ENCODE results near the gene IQGAP2.

IQGAP2 gene

GRCh38 chr5:76445830-76446229, 42.7 kb downstream of the IQGAP2 start:
- Mint-ChIP-seq H3K9me3 (no peaks in the 10 kb centered on the region), H3K4me1 (peaks cover 26% of the 10 kb centered on the region), H3K27me3 (no peaks in the 10 kb centered on the region), H3K4me3 (no peak overlapping the region), H3K27ac (peak overlapping the region in 1 of 2 donors; percentile 13)
- ATAC-seq (no peak), DNase-seq (no peak)

DNA sequence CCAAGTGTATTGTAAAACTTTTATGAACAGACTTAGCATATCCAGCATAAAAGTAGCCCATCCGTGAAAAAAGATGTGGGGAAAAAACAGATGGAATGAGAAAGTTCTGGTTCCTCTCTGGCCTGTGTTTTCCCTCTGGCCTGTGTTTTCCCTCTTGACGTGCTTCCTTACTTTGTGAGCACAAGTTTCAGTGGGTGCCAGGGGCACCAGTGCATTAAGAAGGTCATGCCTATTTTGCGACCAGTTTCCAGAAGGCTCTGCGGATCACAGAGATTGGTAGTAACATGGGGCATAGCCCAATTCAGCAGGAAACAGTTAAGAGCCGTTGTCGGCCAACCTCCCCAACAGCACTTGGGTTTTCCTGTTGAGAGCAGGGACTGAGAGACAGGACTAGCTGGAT, 43.7 kb downstream of the IQGAP2 start:
- H3K9me3 Mint-ChIP-seq: no peaks in the 10 kb centered on the region
- H3K27ac Mint-ChIP-seq: no peak overlapping the region
- DNase-seq (no peak), ATAC-seq (no peak)
- H3K27me3 Mint-ChIP-seq: no peaks in the 10 kb centered on the region
- no peak overlapping the region for H3K4me3 Mint-ChIP-seq
- H3K4me1 Mint-ChIP-seq: peaks cover 34% of the 10 kb centered on the region

DNA sequence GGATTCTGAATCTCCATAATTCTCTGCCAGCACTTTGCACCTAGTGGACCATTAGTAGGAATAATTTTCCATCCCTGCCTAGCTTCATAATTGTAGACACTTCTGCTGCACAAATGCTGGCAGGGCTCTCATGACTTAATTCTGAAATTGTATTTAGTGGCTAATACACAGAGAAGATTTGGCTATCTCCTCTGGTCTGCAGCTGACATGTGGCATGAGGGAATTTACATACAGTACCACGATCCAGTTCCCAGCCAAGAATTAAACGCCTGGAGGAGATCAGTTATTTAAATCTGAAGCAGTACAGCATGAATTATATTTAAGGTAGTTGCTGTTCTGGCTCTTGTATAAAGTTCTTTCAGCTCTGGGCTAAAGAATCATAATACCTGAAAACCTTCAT, 46.5 kb downstream of the IQGAP2 start:
- ATAC-seq (no peak), DNase-seq (no peak)
- H3K4me1 Mint-ChIP-seq: peaks cover 34% of the 10 kb centered on the region
- no peaks in the 10 kb centered on the region for H3K27me3 Mint-ChIP-seq
- H3K9me3 Mint-ChIP-seq: no peaks in the 10 kb centered on the region
- no peak overlapping the region for H3K4me3 Mint-ChIP-seq
- no peak overlapping the region for H3K27ac Mint-ChIP-seq

- Mint-ChIP-seq H3K27me3 (no peaks in the 10 kb centered on the region), H3K4me1 (peaks cover 34% of the 10 kb centered on the region), H3K9me3 (no peaks in the 10 kb centered on the region), H3K4me3 (no peak overlapping the region), H3K27ac (peak overlapping the region in 1 of 2 donors; percentile 36)
- ATAC-seq: no peak
- no peak for DNase-seq
These were observed 47.0 kb downstream of the IQGAP2 start for GRCh38 chr5:76450054-76450453.

GRCh38 chr5:76451031-76451701, 48.1 kb downstream of the IQGAP2 start:
- Mint-ChIP-seq H3K27me3 (no peaks in the 10 kb centered on the region), H3K4me1 (peaks cover 29% of the 10 kb centered on the region), H3K9me3 (no peaks in the 10 kb centered on the region), H3K27ac (no peak overlapping the region), H3K4me3 (no peak overlapping the region)
- ATAC-seq (no peak), DNase-seq (no peak)

GRCh38 chr5:76455531-76456133, 52.5 kb downstream of the IQGAP2 start:
- no peaks in the 10 kb centered on the region for H3K27me3 Mint-ChIP-seq
- no peak overlapping the region for H3K4me3 Mint-ChIP-seq
- ATAC-seq (no peak), DNase-seq (no peak)
- H3K4me1 Mint-ChIP-seq: peaks cover 44% of the 10 kb centered on the region
- H3K27ac Mint-ChIP-seq: no peak overlapping the region
- H3K9me3 Mint-ChIP-seq: no peaks in the 10 kb centered on the region

DNA sequence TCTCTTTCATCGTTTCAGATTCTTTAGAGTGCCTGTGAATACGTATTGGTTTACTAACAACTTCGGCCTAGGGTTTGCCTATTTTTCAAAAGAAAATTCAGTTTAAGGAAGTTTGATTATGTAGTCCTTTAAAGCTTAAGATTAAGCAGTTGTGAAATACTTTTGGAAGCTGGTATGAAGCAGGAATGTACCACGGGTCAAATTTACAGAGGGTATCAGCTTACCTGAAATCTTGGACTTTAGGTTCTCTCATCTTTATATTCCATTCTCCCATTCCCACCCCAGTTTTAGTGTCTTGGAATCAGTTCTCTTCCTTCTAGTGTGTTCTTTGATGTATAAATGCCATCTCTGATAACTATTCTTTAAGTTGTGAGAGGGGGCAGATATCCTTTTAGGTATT, 53.2 kb downstream of the IQGAP2 start:
- H3K27ac Mint-ChIP-seq: no peak overlapping the region
- no peaks in the 10 kb centered on the region for H3K27me3 Mint-ChIP-seq
- no peaks in the 10 kb centered on the region for H3K9me3 Mint-ChIP-seq
- no peak for ATAC-seq
- H3K4me3 Mint-ChIP-seq: no peak overlapping the region
- peaks cover 37% of the 10 kb centered on the region for H3K4me1 Mint-ChIP-seq
- no peak for DNase-seq

DNA sequence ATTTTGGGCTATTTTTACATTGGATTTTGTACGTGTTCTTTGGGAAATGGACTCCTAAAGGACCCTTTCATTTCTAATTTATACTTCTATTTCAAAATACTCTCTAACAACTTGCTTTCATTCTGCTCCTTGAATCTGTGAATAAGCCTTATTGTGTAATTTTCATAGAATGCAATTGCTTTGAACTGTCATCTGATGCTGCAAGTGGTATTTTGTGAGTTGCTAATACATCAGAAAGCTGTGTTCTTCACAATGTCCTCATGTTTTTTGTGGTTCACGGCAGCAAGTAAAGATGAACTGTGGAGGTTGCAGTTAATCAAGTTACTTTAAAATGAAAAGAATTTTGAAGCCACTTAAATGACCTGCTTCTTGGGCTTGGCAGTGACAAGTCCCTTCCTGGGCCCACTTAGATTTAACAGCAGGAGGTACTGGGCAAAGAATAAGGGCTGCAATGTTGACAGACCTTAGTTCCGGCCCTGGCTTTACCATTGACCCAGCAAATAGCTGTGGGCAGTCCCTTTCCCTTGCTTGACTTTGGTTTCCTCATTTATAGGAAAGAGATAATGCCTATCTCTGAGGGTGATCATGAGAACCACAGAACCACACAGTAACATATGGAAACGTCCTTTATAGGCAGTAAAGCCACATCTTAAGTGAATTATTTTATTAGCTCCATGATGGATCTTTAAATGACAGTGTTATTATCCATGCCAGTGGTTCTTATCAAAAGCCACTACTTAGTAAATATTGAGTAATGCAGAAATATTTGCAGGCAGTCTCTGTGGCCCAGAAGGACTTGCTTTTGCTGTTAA, 54.8 kb downstream of the IQGAP2 start:
- Mint-ChIP-seq H3K27ac (no peak overlapping the region), H3K27me3 (no peaks in the 10 kb centered on the region), H3K9me3 (no peaks in the 10 kb centered on the region), H3K4me1 (peaks cover 34% of the 10 kb centered on the region), H3K4me3 (no peak overlapping the region)
- DNase-seq (no peak), ATAC-seq (no peak)

GRCh38 chr5:76458486-76458830, 55.4 kb downstream of the IQGAP2 start:
- no peak for DNase-seq
- ATAC-seq: no peak
- Mint-ChIP-seq H3K27me3 (no peaks in the 10 kb centered on the region), H3K27ac (no peak overlapping the region), H3K4me1 (peaks cover 34% of the 10 kb centered on the region), H3K9me3 (no peaks in the 10 kb centered on the region), H3K4me3 (no peak overlapping the region)

GRCh38 chr5:76460104-76460503, 57.0 kb downstream of the IQGAP2 start:
- no peaks in the 10 kb centered on the region for H3K9me3 Mint-ChIP-seq
- peaks cover 38% of the 10 kb centered on the region for H3K4me1 Mint-ChIP-seq
- no peaks in the 10 kb centered on the region for H3K27me3 Mint-ChIP-seq
- no peak for ATAC-seq
- no peak for DNase-seq
- no peak overlapping the region for H3K4me3 Mint-ChIP-seq
- no peak overlapping the region for H3K27ac Mint-ChIP-seq

DNA sequence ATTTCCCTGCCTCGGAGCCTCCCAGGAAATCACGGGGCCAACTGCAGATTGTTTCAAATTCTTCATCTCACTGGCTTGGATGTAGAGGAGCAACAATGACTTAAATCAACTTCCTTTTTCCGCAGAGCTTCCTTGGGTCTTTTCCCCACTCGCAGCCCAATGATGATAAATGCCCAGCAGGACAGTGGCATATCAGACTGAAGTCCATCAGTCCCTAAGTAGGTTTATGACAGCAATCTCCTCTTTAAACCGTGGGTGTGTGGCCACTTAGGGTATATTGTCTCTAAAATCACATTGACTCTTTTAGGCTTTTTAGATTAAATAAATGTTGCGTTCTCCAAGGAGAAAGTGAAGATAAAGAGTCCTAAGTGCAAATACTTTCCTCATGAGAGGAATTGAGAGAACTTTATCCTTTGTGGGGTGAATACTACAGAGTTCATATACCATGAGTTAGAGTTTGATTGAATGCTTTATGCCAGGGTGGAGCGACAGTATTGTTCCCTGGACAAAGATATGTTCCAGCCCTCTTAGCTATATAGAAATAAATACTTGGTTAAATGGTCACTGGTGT, 59.1 kb downstream of the IQGAP2 start:
- Mint-ChIP-seq H3K4me3 (no peak overlapping the region), H3K27ac (no peak overlapping the region), H3K9me3 (no peaks in the 10 kb centered on the region), H3K4me1 (peaks cover 40% of the 10 kb centered on the region), H3K27me3 (no peaks in the 10 kb centered on the region)
- ATAC-seq (no peak), DNase-seq (no peak)

DNA sequence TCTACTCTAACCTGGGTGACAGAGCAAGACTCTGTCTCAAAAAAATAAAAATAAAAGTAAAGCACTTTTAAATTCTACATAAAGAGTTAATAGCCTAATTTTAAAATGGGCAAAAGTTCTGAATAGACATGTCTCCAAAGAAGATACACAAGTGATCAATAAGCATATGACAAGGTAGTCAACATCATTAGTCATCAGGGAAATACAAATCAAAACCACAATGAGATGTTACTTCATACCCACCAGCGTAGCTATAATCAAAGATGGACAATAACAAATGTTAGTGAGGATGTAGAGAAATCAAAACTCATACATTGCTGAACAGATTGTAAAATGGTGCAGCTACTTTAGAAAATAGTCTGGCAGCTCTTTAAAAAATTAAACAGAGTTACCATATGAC, 64.1 kb downstream of the IQGAP2 start:
- no peak for DNase-seq
- Mint-ChIP-seq H3K27me3 (no peaks in the 10 kb centered on the region), H3K4me3 (no peak overlapping the region), H3K4me1 (peaks cover 38% of the 10 kb centered on the region), H3K27ac (no peak overlapping the region), H3K9me3 (no peaks in the 10 kb centered on the region)
- no peak for ATAC-seq

DNA sequence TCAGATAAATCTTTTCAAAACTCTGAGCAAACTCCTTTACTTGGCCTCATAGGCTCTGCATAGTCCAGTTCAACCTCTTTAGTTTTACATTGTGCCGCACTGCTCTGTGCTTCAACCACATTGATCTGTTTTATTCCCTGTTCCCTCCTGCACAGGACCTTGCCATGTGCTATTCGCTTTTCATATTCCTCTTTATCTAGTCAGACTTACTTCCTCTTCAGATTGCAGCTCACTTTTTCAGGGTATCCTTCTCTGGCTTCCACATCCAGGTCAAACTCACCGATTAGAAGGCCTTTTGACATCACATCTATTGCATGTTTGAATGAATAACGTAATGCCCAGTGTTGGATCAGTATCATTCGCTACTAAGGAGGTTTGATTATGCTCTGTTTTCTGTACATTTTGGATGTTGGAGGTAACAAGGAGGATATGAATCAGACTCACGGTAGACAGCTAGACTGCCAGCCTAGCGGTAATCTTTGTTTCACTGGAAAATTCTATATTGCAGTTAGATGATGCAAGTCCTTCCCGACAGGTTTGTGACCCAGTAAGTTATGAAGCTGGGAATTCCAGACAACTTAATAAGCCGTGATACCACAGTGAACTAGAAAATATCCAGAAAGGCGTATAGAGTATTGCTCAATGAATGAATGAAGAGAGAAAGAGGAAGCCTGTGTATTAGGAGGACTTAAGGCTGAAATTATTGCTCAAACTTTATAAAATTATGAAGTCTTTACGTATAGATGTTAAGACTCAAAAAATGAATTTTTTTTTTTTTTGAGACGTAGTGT, 65.7 kb downstream of the IQGAP2 start:
- Mint-ChIP-seq H3K4me3 (no peak overlapping the region), H3K27me3 (no peaks in the 10 kb centered on the region), H3K9me3 (no peaks in the 10 kb centered on the region), H3K27ac (peak overlapping the region in 1 of 2 donors; percentile 70), H3K4me1 (peaks cover 53% of the 10 kb centered on the region)
- ATAC-seq (no peak), DNase-seq (no peak)

DNA sequence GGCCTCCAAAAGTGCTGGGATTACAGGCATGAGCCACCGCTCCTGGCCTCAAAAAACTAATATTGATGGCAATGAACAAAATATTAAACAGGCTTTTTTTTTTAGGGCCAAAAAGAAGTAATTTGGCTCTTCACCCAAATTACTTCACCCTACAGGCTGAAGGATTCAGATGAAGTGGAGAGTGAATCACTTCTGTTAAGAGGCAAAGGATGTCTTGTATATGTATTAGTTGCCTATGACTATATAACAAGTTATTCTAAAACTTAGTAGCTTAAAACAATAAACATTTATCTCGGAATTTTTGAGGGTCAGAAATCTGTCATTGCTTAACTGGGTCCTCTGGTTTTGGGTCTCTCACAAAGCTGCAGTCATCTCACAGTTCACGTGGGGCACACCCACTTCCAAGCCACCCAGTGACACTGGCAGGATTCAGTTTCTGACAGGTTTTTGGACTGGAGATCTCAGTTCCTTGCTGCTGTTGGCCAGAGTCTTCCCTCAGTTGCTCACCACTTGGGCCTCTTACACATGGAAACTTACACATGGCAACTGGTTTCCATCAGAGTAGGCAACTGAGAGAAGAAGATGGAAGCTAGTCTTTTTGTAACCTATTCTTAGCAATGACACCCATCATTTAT, 66.7 kb downstream of the IQGAP2 start:
- ATAC-seq (no peak), DNase-seq (no peak)
- Mint-ChIP-seq H3K27ac (peak overlapping the region in 1 of 2 donors; percentile 69), H3K4me3 (no peak overlapping the region), H3K9me3 (no peaks in the 10 kb centered on the region), H3K27me3 (no peaks in the 10 kb centered on the region), H3K4me1 (peaks cover 59% of the 10 kb centered on the region)

DNA sequence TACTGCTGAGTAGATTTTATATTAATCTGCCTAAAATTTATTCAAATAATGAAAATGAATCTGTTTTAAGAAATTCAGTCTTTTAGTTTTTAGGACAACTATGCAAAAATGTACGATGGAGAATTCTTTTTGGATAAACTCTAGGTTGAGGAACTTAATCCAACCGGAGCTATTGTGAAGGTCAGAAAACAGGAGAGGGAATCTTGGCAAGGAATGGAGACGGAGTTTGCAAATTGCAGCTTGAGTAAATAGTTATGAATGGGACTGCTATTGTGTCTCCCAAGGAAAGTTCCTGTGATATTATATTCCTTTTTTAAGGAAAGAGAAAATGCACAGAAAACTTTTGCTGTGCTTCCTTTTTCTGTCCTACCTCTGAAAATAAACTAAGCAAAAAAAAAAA, 67.9 kb downstream of the IQGAP2 start:
- no peak for DNase-seq
- no peaks in the 10 kb centered on the region for H3K9me3 Mint-ChIP-seq
- no peak overlapping the region for H3K27ac Mint-ChIP-seq
- ATAC-seq: no peak
- H3K27me3 Mint-ChIP-seq: no peaks in the 10 kb centered on the region
- peaks cover 66% of the 10 kb centered on the region for H3K4me1 Mint-ChIP-seq
- no peak overlapping the region for H3K4me3 Mint-ChIP-seq
